GM19438 (cell line): Measurements from ENCODE around the gene FGF14.

Source experiments
- ATAC-seq: cut with Tn5 transposase; IDR thresholded peaks from one replicate; pipeline ENCODE4 v1.9.1; 2021; ENCODE audit warnings: low read depth; ENCODE audit not compliant: unreplicated experiment

FGF14 gene

DNA sequence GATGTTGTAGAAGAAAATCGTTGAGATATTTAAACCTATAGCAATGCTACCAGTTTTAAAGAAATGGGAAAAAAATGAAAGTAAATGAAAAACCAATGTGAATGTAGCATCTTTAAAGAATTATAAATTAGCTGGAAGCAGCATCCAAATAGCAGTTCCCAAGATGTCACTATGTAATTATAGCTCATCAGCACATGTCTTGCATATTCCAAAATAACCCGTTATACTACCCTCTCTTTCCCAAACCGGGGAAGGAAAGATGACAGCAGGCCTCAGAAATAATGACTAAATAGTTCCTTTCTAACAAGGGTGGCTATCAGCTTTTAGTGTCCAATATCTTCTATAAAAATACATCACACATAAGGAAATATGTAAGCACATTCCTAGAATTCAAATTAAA lies 140.5 kb downstream of the FGF14 start:
- no peak for ATAC-seq

DNA sequence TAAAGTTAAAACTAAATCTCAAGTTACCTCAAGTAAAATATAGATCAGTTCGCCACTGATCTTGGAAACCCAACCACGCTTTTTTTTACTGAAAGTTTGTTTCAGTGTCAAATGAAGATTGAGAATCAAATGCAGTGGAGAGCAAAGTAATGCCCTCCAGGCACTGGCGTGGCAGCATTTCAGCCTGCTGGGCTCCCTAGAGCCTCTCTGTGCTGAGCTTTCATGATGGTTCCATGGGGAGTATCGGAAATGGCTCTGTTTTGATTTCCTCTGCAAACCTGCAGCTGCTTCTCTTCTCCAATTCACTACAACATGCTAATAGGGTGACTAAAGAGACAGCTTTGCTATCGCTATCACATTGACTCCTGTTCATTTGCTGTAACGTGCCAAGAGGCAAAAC lies 141.6 kb downstream of the FGF14 start:
- no peak for ATAC-seq

DNA sequence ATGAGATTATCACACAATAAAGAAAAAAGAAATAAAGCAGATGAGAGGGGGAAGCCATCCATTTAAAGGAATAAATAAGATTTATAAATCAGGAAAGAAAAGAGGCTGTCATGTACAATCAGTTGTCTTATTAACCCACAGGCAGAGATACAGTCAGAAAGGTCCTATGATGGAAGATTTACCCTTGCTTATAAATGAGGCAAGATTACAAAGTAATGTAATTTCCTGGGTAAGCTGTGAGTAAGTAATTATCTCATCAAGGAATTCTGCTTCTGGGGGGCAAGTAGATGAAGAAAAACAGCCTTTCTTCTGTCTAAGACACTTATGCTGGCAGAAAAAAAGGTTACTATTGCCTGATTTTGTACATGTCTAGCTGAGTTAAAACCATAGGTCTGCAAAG lies 146.4 kb downstream of the FGF14 start:
- no peak for ATAC-seq

DNA sequence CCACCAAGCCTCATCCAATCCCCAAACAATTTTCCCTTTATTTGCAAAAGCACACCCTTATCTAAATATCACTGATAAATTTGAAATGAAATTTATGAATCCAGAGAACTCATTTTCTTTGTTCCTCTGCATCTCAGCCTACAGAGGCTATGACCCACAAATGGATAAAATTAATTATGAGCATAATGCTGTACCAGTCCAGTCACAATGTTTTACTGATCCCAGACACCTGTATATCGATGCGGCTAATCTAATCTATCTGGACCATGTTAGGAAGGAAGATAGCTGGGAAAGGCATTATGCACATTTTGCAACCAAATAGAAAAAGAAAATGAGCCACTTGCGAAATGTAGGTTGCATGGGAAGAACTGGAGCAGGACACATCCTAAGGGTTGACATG lies 150.0 kb downstream of the FGF14 start:
- ATAC-seq: no peak

DNA sequence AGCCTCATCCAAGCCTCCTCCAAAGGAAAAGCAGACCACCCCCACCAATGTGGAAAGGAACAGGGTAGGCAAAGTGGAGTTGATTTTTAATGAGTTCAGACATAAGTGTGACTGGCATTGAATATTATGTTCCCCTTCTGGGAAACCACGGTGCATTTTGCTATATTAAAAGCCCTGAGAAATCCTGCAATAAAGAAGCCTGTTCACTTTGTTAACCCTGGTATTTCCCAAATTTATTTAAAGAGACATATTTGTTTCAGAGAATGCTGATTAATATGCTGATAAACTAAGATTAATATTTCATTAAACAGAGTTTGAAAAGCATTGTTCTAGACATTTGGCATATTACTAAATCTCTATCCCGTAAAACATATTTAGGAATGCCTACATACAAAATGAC lies 151.4 kb downstream of the FGF14 start:
- ATAC-seq: no peak

DNA sequence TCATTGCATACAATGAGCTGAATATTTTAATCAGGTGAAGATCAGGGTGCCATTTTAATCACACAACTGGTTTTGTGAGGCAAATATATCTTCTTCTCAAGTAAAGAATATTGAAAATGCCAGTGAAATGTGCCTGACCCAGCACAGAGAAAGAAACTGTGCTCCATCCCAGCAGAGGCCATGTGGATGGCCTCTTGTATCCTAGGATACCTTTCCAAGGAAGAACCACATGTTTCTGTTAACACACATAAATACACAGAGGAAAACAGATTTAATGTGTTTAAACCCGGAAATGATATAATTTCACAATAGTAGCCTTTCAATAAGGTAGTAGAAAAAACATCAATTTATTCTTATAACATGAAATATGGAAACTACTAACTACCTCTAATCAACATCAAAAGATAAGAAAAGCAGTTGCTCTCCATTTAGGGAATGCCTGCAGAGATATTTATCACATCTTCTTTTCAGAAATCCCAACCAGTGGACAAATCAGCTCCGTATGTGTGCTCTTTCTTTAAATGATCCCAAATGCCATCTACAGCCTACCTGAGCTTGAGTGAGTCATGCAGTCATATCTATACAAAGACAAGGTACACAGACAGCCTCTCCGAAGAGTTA lies 157.1 kb downstream of the FGF14 start:
- no peak for ATAC-seq

DNA sequence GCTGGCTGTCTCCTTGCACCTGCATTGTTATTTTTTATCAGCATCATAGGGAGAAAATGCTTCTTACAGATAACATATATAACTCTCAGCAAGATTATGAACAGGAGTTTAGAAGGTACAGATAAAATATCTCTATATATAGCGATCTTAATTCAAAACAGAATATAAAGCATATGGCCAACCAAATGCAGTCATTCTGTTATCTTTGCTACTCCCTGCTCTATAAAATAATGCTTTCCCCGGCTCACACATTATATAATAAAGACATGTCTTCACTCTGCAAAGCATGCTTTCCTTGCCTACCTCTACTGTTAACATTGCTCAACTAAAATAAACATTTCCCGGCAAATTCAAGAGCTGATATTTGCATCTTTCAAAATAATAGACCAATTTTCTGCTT lies 161.7 kb downstream of the FGF14 start:
- ATAC-seq: no peak

DNA sequence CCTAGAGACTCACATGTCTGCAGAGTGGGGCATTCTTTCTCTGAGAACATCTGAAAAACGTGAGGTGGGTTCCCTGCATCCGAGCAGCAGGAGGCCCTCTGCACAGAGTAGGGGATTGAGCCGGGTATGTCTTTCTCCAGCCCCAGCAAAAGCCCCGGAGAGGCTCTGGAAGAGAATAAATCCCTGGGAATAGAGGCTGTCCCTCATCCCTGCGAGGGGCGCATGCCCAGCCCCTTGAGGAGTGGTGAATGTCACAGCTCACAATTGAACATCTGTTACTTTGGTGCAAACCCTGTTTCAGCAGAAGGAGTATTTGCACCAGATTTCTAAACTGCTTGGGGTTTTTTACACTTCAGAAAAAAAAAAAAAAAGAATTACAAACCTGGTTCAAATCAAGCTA lies 164.6 kb downstream of the FGF14 start:
- no peak for ATAC-seq

DNA sequence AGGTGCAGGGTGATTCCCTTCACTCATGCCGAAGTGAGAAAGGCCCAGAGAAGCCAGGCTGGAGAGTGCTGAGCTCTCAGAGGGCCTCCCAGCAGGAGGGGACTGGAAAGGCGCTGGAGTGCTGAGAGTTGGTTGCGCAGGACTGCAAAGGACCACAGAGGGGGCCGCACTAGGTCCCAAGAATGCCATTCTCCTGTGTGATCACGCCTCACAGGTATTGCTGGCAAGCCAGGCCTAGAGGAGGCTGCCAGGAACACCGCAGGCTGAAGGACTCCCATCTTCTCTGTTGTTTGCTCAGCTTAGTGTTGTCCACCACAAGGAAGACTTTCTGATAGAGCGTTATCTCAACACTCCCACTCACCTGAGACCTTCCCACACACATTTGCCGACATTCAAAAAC lies 165.0 kb downstream of the FGF14 start:
- ATAC-seq: no peak

DNA sequence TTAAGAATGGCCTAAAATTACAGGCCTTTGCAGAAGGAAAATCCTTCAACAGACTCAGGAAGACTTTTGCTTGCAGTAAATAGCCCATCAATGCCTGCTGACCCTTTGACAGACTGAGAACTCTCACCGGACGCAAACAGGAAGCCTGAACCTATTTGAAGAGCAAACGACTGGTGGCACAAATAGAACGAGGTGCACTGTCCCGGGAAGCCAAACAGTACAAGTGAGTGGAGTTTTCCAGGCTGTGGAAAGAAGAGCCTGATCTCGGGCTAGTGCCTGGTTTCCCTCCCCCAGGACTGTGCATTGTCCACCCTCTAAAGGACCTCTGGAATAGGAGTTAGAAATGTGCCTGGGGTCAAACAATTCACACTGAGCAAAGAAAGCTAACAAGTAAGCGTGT lies 165.5 kb downstream of the FGF14 start:
- no peak for ATAC-seq

DNA sequence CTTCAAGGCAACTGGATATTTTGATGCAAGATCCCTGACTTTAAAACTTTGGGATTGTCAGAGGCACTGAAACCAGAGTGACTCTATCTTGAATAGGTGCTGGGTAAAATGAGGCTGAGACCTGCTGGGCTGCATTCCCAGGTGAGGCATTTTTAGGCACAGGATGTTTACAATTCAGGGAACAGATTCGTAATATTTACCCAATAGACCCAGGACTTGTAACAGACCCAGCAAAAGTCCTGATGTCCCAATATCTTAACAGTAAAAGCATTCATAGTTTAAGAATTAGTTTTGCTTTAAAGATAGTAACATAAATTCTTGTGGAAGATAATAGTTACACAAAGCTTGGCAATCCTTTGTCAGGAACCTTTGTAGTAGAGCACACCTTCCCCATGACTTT lies 166.2 kb downstream of the FGF14 start:
- no peak for ATAC-seq

DNA sequence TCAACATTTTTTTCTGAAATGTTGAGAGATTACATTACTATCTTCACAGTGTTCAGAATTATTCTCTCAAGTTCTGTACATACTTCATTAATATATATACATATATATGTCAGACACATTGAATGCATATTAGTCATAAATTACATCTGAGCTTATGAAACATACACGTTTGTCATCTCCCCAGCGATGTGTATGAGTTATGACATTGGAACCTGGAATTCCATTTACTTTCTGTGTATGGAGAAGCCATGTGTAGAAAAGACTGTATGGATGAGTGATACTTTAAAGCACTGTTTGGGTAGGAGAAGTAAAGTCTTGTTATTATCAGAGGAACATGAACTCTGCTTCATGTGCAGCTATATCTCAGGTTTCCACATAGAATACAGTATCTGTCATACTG lies 167.2 kb downstream of the FGF14 start:
- no peak for ATAC-seq

DNA sequence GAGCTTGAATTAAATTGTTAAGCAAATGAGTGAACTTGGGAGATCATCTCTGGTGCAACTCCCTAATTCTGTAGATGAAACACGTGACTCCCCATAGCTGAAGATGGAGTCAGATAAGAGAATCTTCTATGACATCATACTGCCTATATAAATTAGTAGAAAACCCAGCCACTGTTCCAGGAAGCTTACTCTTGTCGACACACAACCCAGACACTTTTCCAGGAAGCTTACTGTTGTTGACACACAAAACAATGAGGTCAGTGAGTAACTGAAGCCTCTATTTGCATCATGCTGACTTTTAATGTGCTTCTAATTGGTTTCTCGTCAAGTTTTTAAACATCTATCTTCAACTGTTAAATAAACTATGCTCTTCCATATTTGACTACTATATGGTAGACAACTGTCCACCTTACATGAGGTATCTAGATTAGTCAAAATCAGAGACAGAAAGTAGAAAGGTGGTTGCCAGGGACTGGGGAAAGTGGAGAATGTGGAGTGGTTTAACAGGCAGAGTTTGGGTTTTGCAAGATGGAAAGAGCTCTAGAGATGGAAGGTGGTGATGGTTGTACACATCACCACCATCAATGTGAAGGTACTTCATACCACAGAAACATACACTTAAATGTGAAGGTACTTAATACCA lies 168.2 kb downstream of the FGF14 start:
- ATAC-seq: no peak

DNA sequence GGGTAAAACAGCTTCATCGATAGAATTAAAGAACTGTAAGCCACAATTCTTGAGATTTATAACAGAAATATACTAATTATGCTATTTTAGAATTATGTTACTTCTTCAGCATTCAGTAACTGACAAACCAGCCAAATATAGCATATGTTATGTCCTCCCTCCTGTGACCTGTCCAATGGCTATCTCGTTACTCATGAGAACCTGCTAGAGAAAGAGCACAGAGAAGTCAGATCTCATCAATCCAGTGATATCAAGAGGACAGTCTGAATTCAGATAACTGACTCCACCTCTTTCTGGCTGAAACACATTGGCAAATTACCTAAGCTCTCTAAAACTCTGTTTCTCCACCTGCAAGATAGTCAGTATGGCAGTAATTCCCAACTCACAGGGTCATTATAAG lies 170.4 kb downstream of the FGF14 start:
- ATAC-seq: no peak

DNA sequence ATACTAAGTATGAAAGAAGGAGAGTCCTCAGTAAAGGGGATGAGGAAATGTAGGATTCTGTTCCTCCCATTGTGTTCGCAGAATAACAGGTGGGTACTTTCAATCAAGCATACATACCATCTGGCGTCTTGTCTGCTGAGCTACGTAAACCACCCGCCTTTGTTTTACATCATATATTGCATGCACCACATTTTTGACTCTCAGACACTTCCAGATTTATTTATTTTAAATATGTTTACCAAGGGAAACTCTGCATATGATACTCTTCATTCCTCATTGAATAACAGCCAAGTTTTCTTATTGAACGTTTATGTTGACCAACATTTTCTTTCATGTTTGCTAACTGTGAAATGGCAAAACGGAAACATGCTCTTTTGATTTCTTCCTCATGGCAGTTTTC lies 174.1 kb downstream of the FGF14 start:
- no peak for ATAC-seq

DNA sequence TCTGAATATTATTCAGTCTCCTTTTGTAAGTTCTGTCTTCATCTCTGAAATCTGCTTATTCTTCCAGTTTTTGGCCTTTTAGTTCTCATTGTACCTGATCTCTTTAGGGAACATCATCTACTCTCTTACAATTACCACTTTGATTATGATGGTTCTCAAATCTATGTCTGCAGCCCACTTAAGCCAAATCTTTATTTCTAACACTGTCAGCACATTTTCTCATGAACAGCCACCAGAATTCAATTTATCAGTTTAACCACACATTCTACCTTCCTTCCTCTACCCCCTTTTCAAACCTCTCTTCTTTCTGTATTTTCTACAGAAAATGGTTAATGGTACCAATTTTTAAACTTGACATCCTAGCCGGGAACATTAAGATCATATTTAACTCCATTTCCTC lies 175.3 kb downstream of the FGF14 start:
- no peak for ATAC-seq

DNA sequence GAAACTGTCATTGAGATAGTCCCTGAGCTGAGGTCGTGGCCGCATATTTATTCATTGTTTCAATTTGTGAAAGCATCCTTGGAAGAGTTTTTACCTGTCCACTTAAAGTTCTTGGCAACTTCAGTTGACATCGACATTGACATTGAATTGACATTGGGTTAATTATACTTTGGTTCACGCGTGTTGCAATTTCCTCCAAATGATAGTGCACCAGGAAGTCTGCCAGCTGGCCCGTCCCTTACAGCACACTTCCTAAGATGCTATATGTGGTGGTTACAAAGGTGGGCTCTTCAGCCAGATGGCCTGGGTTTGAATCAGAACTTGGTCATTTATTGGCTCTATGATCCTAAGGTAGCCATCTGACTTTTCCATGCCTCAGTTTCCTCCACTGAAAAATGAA lies 176.0 kb downstream of the FGF14 start:
- no peak for ATAC-seq

DNA sequence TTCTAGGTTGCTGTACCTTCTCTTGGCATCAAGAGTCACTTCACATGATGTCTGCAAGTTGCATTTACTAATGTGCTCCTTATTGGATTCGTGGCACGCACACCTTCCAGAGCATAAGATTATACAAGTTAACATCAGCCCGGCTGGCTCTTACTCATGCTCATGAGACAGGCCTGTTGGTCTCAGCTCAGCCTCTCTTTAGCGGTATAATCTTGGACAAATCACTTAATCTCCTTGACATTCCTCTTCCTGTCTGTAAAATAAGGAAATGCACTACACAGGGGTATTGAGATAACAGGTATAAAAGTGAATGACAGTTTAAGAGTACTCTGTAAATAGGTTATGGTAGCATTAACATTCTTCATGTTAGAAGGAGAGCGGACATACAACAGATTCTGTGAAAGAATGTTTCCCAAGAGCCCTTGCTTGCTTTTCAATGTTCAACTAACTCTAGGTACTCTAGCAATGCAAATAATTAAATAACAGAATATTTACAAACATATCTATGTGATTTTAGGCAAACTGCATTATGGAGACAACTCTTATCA lies 181.1 kb downstream of the FGF14 start:
- ATAC-seq: no peak

DNA sequence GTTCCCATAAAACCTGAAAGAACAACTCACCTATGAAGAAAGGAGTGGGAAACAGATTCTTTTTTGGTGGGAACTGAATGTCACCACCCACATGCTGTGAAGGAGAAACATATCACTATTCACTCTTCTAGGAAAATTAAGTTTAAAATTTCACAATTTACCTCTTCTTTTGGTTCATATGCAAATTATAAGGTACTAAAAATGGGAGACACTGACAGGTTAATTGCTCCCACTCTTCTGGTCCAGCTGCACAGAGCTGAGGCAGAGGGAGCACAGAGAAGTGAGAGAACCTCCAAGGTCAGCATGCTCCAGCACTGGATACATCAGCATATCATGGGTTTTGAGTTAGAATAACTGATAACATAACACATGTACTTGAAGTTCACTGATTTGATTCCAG lies 186.9 kb downstream of the FGF14 start:
- no peak for ATAC-seq

DNA sequence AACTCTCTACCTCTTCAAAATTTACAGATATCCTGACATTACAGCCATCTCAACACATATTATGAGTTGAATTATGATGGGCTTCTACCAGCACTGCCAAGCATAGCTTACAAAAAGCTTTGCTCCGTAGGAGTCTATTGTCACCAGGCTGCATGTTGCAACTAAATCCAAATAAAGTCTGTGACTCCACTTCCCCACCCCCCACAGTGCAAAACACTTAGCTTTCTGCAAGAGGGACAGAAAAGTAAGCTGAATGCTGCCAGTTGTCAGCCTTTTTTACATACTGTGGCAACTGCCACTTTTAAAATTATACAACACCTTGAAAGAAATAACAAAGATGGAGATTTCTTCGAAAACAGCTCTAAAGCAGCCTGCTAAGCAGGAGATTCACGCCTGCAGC lies 189.1 kb downstream of the FGF14 start:
- ATAC-seq: no peak

DNA sequence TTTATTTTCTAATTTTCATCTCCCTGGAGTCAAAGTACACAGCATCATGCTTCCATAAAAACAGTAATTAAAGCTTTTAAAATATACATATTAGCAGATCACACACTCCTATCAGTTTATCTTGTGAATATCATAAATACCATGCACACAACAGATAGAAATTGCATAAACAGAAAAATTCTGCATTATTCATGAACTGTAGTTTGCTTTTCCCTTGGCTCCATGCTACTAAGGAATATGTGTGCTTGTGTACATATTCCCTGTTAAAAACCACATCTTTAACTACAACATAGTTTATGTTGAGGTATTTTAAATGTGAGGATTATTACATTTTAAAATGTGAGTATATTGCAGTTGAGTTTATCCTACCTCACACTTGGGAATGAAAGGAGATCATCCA lies 193.5 kb downstream of the FGF14 start:
- no peak for ATAC-seq

DNA sequence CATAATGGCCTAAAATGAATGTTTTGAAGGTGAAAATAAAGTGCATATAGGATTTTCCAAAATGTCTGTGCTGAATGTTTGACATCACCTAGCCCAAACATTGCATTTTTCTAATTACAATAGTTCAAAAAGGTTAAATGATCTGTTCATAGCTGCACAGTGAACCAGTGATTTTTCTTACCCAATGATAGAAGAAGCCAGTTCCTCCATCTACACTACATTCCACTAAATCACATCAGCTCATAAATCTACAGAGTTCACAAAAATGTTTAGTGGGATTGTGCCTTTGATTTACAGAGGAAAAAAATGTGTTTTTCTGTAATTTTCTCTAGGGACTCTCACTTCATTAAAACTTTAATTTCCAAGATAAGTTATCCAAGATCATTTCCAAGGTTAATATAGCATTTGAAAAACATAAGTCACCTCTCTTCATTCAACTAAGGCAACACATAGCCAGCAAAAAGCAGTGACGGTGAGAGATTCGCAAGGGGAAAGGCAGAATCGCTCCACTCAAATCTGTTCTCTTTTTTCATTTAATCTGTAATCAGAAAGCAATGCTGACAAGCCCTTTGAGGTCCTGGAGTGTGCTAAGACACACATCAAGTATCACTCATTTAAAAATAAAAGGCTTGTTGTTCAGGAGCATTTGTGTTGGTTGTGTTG lies 194.0 kb downstream of the FGF14 start:
- ATAC-seq: no peak
